ENCODE measurements around the gene DGKI.

The DGKI gene

DNA sequence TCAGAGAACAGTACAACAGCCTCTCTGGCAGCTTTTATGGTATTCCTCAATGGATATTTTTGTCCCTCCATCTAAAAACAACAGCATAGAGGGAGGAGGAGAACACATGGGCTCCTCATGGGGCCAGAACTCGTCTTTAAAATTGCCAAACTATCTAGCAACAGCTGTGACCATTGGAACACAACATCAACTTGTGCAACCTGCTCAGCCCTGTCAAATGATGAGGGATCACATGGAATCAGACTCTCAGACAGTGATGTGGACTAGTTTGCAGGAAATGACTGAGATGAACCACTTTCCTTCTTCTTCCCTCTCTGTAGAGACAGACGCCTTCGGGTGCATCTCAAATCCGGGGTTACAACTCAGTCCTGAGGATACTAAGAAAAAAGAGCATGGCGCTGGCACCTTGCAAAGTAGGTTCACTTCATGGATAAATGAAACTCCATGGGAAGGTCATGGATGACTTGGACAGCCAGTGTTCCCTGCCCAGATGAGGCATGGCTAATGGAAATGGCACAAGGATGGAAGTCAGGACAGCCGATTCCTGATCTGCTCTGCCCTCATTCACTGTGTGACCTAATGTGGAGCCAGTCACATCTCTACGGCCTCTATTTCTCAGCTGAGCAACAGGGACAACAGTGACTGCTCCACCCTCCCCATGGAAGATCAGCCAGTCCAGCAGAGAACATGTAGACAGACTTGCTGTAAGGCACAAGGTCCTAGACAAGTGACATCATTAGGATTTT is 24.6 kb upstream of the DGKI start:
- DNase-seq, result no peak

DNA sequence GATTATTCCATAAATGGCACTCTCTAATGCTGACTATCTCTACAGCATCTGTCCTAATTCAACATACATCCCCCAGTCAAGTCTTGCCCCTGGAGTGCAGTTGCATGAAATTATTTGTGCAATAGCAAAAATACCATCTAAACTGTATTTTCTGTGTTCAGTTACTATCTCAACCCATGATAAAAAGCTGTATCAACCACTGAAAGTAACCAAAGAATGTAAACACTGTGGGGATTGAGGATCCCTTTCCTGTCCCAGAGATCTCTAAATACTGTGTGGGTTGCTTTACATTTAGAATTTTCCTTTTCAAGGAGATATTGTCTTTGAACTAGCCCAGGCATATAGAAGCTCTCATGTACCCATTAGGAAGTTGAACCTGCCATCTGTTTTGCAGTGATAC is 23.9 kb upstream of the DGKI start:
- no peak for DNase-seq

DNA sequence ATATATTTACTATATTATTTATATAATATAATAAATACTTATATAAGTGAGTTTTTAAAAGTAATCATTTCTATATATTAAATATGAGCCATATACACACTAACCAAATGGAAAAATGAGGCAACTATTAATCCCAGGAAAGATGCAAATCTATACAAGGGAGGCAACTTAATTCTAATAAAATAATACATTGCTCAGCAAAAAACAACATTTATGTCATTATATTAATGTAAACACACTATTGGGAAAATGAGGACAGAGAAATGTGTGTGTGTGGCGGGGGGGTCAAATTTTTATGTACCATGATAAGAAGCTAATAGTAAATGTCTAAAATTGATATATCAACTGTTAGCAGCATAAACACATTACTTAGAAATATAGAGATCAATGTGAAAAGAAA is 23.3 kb upstream of the DGKI start:
- DNase-seq, result no peak

- no peak for DNase-seq
Measured at GRCh38 chr7:137869260-137869659, 22.5 kb upstream of the DGKI start.

DNA sequence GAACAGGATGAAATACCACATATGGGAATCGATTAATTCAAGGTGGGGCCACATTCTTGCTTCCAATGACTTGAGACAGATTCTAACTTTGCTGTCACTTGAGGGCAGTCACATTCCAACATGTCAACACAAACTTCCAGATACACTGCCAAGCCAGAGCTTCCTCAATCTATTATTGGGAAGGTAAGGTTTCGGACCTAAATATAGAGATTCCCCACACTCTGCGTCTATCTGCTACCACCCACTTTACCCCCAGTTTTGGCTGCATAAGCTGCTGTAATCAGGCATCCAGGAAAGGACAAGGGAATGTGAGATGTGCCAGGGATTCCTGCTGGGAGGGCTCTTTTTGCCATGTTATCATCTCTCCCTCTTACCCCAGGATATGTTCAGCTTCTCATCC is 20.5 kb upstream of the DGKI start:
- DNase-seq, result no peak

DNA sequence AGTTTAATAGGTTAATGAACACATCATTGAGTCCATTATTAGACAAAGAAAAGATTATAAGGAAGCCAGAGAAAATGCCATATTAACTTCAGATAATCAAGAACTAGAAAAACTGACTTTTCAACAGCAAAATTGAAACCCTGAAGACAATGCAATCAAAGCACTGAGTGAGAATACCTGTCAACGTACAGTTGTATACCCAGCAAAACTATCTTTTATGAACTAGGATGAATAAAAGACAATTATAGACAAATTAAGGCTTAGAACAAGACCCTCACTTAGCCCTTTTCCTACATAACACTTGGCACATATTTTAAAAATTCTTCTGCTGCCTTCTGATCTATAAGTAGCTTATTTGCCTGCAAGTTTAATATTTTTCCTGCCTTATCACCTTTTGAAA is 19.0 kb upstream of the DGKI start:
- DNase-seq, result no peak

- no peak for DNase-seq
Measured at GRCh38 chr7:137862964-137863363, 16.2 kb upstream of the DGKI start.

GRCh38 chr7:137862358-137862757 is 15.6 kb upstream of the DGKI start:
- DNase-seq, result no peak

GRCh38 chr7:137860542-137860941 is 13.8 kb upstream of the DGKI start:
- no peak for DNase-seq

DNA sequence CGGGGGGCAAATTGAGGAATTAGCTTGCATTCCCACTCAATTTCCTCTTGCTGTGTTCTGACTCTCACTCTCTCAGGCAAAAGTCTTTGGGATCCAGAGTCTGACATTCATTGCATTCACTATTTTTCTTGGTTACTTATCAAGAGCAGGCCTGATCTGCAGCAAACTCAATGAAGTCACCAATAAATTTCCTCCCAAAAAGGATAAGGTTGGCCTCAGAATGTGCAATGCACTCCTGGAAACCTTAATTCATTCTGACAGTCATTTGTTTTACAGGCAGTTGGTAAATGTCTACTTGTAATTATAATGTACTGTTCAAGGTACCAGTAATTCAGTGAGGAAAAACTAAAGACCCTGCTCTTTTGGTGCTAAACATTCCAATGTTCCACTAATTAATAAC is 6.3 kb upstream of the DGKI start:
- no peak for DNase-seq

DNA sequence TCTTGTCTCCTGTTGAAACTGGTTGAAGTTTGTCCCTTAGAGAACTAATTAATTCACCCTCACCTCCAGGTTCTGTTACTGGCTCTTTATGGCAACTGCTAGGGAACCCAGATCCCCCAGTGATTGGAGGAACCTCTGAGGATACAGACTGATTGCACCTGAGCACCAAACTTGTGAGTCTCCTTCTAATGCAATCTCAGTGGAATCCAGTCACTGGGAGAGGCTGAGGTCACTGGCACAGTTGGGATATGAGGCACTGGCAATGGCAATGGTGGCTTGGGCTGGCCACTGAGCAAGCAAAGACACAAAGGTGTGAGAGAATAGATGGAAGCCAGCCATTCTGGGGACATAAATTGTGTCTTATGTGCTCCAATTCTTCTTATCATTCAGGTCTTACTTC is 5.3 kb upstream of the DGKI start:
- DNase-seq, result no peak

GRCh38 chr7:137850972-137851945 is 4.5 kb upstream of the DGKI start:
- no peak for DNase-seq

DNA sequence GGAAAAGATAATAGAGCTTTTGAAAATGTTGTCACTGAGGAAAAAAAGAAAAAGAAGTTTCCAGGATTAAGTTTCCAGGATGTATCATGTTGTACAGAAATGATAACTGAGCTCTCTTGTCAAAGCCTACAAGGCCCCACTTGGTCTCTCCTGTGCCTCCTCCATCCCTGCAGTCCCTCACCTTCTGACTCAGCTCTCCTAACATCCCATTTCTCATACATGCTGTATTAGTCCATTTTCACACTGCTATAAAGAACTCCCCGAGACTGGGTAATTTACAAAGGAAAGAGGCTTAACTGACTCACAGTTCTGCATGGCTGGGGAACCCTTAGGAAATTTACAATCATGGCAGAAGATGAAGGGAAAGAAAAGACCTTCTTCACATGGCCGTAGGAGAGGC is 3.8 kb upstream of the DGKI start:
- DNase-seq, result no peak

- DNase-seq, result no peak
Measured at GRCh38 chr7:137848095-137848494, 1.3 kb upstream of the DGKI start.

- DNase-seq, result no peak
Measured at GRCh38 chr7:137847568-137848050, 835 bp upstream of the DGKI start.

DNA sequence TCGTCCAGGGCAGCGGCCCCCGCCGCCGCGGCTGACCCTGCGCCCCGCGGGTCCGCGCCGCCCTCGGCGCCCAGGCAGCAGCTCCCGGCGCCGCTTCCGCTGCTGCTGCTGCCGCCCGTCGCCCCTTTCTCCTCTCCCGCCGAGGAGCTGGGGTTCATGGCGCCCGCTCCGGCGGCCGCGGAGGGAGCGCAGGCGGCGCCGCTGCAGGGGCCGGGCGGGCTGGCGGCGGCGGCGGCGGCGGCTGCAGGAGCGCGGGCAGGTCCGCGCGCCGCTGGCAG is 286 bp downstream of the DGKI start:
- no peak for DNase-seq

DNA sequence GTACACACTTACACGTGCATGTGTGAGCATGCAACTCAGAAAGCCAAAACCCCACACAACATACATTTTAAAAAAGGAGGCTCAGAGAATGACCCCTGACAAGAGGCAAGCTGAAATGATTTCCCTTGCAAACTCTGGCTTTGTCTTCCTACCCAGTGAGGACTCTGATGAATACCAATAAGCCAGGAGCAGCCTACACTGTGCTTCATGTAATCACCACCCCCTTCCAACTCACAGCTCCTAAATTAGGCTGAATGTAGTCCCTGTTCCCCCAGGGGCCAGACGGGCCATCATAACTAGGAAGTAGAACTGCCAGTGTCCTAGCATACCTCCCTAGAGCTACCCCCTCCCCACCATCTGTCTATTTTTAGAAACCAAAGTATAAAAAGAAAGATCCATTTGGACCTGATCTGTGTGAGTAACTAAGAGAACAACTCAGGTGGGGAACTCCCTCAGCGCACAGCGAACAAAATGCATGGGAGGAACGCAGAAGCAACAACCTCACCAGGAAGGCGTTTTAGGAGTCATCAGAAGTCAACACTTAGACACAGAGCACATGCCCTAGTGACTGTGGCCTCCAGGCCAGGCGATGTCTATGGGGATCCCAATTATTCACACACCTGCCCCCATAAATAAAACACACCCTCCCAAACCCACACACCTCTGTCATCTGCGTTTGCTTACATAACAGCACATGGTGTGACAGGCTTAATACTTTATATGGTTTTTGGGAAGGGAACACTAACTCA is 1.9 kb downstream of the DGKI start:
- DNase-seq, result no peak

- DNase-seq, result no peak
Measured at GRCh38 chr7:137839903-137840779, 6.6 kb downstream of the DGKI start.

GRCh38 chr7:137838706-137839315 is 8.0 kb downstream of the DGKI start:
- no peak for DNase-seq

DNA sequence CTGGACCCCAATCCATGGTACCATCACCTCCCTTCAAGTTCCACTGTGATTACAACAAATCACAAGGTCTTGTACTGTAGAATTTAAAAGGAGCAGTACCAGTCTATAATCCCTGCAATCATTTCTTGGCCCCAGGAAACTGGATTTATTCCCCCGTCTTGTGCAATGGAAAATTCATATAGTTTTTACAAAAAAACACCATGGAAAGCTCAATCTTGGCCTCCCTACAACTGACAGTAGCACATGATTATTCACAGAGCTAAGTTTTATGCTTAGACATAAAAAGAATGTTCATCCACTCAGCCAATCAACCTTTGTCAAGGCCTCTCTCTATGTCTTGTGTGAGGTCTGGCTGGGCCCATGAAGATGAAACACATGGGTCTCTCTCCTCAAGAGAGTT is 10.2 kb downstream of the DGKI start:
- DNase-seq, result no peak

DNA sequence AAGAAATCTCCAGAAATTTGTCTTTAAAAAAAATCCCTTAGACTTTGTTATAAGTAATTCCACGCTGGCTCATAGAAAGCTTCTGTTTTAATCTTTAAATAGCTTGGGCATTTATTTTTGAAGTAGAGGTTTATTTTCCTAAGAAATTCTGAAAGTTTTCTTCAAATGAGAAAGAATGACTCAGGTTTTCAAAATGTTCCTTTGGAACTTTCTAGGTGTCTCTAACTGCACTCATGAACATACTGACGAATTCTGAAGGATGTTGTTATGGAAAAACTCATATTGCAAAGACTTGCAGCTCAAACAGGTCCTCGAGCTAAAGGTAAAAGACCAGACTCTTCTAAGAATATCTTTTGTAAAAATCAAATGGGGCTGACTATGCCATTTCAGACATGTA is 10.7 kb downstream of the DGKI start:
- DNase-seq, result no peak

- no peak for DNase-seq
Measured at GRCh38 chr7:137835486-137836112, 11.2 kb downstream of the DGKI start.
